ENCODE measurements around the gene LYSMD4.

The LYSMD4 gene

DNA sequence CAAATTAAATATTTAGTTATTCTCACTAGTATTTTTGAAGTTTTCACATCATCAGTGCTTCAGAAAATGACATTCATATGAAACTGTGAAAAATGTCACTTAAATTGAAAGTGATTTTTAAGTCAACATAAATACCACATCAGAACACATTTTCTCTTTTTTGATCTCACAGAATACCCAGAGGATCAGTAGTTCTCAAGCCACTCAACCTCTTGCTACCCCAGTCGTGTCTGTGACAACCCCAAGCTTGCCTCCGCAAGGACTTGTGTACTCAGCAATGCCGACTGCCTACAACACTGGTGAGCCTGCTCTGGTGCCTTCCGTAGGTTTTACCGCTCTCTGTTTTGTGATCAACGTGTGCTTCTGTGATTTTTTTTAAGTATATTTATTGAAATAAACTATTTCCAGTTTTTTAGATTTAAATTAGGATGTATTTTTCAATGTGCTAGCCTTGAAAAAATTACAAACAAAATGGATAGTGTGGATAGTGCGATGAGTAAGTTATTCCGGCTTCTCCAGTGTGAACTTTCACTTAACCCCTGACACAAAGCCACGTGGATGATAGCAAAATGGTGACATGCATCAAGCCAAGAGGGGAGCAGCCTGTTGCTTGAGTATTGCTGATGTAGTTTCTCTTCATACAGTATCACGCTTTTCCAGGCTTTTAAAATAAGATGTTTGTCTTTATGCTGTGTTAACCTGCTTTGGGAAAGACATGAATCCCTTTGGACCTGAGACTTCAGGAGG lies 26.5 kb downstream of the LYSMD4 start:
- no peak for DNase-seq (ENCODE audit: low spot score)

DNA sequence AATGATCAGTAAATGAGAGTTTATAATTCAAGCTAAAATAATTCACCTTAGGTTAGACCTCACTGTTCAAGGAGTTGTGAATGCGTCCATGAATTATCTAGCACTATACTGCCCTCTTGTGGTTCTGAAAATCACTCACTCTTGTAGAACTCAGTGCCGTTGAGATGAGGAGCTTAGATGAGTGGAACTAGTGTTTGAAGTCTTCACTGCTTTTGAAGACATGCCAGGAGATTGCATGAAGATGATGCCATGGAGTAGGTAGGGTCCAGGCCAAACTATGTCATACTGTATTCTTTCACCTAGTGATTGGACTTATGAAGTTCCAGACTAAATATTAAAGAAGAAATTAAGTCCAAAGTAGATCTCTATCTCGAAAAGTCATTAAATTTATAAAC lies 28.8 kb downstream of the LYSMD4 start:
- DNase-seq (ENCODE audit: low spot score) = peak; percentile 62

DNA sequence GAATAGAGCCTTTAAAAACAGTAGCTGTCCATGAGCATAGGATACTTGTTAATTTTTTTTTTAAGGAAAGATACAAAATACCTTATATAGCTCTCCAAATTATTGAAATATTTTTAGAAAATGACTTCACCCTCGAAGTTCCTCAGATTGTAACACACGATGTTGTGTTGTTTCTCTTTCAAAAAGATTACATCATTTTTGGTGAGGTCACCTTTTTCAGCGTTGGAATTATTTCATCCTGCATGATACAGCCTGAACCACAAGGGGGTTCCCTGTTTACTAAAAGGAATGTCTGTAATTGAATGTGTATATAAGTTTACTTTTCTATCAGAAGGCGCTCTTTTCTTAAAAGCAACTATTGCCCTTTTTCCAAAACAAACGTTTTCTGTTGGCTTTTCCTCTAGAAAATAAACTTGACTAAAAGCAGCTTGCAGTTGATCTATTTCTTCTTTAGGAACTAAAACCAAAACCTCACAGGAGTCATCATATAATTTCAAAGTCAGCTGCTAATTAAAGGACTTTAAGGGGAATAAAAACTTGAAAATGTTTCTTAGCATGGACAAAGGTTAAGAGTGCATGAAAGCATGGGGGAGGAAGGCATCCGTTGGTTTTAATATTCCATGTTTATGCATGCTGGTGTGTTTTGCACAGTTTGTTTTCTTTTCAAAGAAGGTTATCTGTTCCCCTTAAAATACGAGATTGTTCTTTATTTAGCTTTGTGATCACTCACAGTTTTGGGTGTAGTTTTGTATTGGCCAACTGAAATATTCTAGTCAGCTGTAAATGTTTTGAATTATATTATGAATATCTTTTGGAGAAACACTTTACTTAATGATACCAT lies 29.4 kb downstream of the LYSMD4 start:
- DNase-seq (ENCODE audit: low spot score) = no peak

GRCh38 chr15:99702895-99703602 lies 30.2 kb downstream of the LYSMD4 start:
- no peak for DNase-seq (ENCODE audit: low spot score)

GRCh38 chr15:99696096-99696495 lies 37.1 kb downstream of the LYSMD4 start:
- no peak for DNase-seq (ENCODE audit: low spot score)

- DNase-seq (ENCODE audit: low spot score) = no peak
Observed at GRCh38 chr15:99692825-99693224, 40.4 kb downstream of the LYSMD4 start.

- DNase-seq (ENCODE audit: low spot score) = no peak
Observed at GRCh38 chr15:99686290-99686689, 46.9 kb downstream of the LYSMD4 start.

DNA sequence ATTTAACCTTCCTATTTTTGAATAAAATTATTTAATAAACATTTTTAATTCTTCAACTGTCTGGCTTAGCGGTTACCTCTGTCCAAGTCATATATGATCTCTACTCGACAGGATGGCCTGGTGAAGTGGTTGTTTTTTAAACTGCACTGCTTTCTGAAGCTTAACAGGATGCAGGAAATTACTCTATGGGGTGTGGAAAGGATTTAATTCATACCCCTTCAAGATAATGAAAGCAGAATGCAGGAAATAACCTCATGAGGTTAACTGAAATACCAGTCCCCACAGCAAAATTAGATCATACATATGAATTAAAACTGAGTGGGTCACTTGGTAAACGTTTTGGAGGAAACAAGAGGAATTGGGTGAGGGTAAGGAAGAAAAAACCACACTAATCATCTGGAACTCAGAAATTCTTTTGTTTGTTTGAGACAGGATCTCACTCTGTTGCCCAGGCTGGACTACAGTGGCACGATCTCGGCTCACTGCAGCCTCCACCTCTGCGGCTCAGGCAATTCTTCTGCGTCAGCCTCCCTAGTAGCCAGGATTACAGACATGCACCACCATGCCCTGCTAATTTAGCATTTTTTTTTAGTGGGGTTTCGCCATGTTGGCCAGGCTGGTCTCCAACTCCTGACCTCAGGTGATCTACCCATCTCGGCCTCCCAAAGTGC lies 50.1 kb downstream of the LYSMD4 start:
- DNase-seq (ENCODE audit: low spot score) = no peak

DNA sequence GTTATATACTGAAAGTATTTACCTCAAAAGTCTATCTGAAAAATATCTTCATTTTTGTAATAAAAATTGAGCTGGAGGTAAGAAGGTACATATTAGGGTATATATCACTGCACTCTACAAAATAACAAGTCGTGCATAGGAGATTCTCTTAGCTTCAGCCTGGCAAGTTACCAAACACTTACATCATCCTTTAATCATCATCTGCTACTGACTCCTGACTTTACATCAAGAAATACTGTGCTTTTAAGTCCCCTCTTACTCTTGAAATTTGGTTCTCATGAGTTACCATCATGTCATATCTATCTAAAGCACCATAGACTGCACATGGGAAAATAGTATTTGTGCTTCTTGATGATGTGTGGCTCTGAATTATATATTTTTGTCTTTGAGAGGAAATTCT lies 50.8 kb downstream of the LYSMD4 start:
- peak; percentile 30 for DNase-seq (ENCODE audit: low spot score)

DNA sequence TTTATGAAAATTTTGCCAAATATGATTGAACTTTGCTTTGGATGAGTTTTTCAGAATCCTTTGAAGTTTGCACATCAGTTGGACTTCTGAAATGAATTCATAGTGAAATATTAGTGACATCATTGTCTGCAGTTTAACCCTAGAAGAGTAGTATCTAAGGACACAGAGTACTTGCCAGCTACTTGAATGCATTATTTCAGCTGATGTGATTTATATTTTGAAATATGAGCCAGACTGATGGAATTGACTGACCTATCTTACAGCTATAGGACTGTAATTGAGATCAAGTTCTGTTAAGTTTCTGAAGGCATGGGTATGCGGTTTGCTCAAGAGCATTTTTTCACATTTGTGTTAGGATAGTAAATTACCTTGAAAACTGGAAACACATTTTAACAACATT lies 51.2 kb downstream of the LYSMD4 start:
- no peak for DNase-seq (ENCODE audit: low spot score)

DNA sequence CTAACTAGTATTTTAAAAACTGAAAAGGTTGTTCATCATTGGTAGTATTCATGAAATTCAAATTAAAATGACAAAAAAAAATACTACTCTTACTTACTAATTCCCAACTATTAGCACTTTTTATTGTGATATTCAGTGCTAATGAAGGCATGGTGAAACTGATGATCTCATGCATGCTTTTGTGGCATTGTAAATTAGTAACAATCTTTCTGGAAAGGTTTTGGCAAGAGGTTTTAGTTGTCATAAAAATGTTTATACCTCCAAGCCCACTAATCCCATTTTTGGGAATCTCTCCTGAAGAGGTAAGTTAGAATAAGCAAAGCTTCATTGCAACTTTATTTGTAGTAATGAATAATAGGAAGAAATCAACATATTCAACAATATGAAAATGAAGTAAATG lies 53.0 kb downstream of the LYSMD4 start:
- DNase-seq (ENCODE audit: low spot score) = no peak

- no peak for DNase-seq (ENCODE audit: low spot score)
Observed at GRCh38 chr15:99677540-99678134, 55.6 kb downstream of the LYSMD4 start.

All from D341Med (cell line).